ENCODE measurements around the gene ROGDI. TPM values are rescaled to one million over a fixed set of nuclear protein-coding genes. Genes with fewer than 3 reads are reported as not detected.

The ROGDI gene
- total RNA-seq, 2 donors from 2014 or later, result 21.2 to 26.1 TPM

DNA sequence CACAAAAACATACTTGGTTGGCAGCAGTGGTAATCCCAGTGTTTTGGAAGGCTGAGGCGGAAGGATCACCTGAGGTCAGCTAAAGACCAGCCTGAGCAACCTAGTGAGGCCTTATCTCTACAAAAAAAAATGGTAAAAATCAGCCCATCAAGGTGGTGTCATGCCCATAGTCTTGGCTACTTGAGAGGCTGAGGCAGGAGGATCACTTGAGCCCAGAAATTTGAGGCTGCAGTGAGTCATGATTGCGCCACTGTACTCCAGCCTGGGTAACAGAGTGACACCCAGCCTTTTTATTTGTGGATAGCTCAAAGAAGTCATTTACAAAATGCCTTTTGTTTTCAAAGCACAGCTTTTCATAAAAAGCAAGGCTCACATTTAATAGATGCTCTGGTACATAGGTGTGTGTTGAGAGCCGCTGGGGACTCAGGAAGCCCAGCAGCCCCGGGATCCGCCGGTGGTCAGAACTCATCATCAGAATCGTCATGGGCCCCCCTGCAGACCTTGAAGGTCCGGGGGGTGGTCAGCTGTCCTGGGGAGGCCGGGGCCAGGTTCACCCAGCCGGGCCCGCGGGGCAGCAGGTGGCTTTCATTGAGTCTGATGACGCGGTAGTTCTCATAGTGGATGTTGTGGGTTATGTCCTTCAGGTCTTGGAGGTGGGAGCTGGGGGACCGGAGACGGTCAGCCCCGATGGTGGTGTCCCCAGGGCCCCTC lies 24.9 kb downstream of the ROGDI start:
- intact Hi-C loops (cut with DNase I, micrococcal nuclease), result no loop called here
- DNase-seq, result no peak
- no peak for ATAC-seq

- DNase-seq, result no peak
- intact Hi-C loops (cut with DNase I, micrococcal nuclease), result no loop called here
Measured at GRCh38 chr16:4776141-4776705, 26.2 kb downstream of the ROGDI start.

DNA sequence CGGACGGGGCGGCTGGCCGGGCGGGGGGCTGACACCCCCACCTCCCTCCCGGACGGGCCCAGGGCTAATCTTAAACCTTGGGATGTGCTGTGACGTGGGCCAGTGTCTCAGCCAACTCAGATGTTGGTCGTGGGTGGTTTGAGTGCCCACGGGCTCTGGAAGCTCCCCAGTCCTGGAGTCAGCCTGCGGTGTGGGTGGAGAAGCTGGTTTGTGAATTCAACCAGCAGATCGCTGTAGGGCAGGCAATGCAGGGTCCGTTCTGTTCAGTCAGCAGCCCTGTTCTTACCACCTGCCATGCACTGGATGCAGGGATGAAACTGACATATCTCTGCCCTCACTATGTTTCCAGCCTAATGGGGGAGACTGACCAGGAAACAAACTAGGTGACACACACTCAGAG lies 27.4 kb downstream of the ROGDI start:
- intact Hi-C loops (cut with DNase I, micrococcal nuclease), result no loop called here
- ATAC-seq (no peak), DNase-seq (no peak)

More at GRCh38 chr16:4776141-4776705, 26.2 kb downstream of the ROGDI start:
- no peak for ATAC-seq

DNA sequence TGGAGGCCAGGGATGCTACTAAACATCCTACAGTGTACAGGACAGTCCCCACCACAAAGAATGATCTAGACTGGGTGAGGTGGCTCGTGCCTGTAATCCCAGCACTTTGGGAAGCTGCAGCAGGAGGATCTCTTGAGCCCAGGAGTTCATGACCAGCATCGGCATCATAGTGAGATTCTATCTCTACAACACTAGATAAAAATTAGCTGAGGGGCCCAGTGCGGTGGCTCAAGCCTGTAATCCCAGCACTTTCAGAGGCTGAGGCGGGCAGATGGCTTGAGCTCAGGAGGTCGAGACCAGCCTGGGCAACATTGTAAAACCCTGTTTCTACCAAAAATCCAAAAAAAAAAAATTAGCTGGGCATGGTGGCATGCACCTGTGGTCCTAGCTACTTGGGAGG lies 30.1 kb downstream of the ROGDI start:
- no peak for ATAC-seq
- DNase-seq, result no peak

DNA sequence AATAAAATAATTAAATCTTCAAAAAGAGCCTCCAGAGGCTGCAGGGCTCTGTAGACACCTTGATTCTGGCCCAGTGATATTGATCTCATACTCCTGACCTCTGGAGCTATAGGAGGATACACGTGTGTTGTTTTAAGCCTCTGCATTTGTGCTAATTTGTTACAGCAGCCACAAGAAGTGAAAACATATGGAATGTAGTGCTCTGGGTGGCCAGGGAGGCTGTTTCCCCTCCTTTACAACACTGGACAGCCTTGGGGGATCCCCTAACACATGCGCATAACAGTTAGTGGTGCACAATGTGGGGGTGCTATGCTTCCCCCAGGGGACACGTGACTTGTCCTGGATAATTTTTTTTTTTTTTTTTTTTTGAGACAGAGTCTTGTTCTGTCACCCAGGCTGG lies 30.8 kb downstream of the ROGDI start:
- intact Hi-C loops (cut with DNase I, micrococcal nuclease), result no loop called here
- DNase-seq (no peak), ATAC-seq (no peak)

More for the DNA sequence above, 30.1 kb downstream of the ROGDI start:
- intact Hi-C loops (cut with DNase I, micrococcal nuclease), result no loop called here

- ATAC-seq, result no peak
- peak in 1 of 2 donors; percentile 25 for DNase-seq
- intact Hi-C loops (cut with DNase I, micrococcal nuclease), result no loop called here
Measured at GRCh38 chr16:4769306-4769638, 33.2 kb downstream of the ROGDI start.

DNA sequence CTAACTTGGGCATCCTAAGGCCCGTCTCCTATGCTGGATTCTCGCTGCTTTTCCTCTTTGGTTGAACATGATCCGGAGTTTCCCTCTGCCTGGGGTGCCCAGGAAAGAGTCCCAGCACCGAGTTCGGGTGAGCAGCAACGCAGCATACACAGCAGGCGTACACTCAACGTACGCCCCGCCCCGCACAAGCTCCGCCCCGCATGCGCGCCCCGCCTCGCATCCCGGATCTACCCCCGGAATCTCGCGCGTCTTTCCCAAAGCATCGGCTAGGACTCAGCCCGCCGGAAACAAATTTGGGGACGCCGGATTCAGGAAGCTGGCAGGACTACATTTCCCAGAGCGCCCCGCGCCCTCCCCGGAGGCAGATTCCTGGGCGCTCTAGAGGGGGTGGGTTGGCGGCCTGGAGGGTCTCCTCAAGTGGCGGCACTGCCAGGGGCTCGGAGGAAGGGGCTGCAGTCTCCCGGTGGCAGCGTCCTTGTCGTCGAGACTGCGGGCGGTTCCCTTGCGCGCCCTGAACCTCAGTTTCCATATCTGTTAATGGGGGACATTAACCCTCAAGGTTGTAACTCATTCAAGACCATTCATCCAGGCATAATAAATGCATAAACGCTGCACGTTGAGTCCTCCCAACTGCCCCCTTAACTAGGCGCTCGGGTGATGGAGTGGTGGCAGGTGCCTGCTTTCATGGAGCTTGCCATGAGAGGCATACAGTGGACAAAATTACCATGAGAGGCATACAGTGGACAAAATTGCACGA lies 33.7 kb downstream of the ROGDI start:
- ATAC-seq (peak; percentile 85), DNase-seq (peak; percentile 97)
- intact Hi-C loops (cut with DNase I, micrococcal nuclease), result no loop called here

GRCh38 chr16:4767872-4768548 lies 34.4 kb downstream of the ROGDI start:
- intact Hi-C loops (cut with DNase I, micrococcal nuclease), result no loop called here
- ATAC-seq, result peak; percentile 16

GRCh38 chr16:4766875-4767628 lies 35.4 kb downstream of the ROGDI start, which contains the start of gene ZNF500:
ZNF500 (minus strand) TSS chr16:4767162; CDS start chr16:4765978, 1,184 bp downstream.
- intact Hi-C loops (cut with DNase I, micrococcal nuclease), result no loop called here
- ATAC-seq, result peak; percentile 88
- peak; percentile 98 to 99 for DNase-seq

More at GRCh38 chr16:4767872-4768548, 34.4 kb downstream of the ROGDI start:
- DNase-seq, result peak in 1 of 2 donors; percentile 54

DNA sequence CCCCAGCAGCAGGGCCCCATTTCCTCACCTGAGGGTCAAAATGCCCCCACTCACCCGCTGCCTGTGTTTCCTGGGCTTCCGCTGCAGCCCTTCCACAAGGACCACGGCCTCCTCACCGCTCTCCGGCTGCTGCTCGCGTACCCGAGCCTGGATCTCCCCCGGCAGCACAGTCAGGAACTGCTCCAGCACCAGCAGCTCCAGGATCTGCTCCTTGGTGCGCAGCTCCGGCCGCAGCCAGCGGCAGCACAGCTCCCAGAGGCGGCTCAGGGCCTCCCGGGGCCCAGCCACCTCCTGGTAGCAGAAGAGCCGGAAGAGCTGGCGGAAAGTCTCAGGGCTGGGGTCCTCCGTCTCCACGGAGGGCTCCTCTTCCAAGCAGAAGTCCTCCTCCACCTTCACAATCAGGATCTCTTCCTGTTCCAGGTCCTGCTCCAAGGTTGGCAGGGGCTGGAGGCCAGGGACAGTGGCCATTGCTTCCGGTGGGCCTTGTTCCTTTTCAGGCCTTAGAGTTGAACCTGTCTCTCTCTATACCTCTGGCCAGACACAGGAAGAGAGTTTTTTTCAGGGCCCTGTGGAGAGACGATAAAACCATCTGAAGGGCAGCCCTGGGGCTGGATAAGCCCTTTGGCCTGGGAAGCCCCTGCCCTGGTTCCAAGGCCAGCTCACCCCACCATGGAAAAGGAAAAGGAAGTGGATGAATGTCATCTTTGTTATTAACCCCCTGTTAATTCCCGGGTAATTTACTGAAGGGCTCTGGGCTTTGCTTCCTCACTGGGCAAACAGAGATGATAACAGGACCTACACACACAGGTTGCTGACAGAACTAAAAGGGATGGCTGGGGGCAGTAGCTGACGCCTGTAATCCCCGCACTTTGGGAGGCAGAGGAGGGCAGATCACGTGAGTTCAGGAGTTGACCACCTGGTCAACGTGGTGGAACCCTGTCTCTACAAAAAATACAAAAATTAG lies 36.6 kb downstream of the ROGDI start:
- no peak for ATAC-seq
- no peak for DNase-seq
- intact Hi-C loops (cut with DNase I, micrococcal nuclease), result no loop called here

- intact Hi-C loops (cut with DNase I, micrococcal nuclease), result no loop called here
- ATAC-seq (no peak), DNase-seq (no peak)
Measured at GRCh38 chr16:4763791-4764190, 38.6 kb downstream of the ROGDI start.

DNA sequence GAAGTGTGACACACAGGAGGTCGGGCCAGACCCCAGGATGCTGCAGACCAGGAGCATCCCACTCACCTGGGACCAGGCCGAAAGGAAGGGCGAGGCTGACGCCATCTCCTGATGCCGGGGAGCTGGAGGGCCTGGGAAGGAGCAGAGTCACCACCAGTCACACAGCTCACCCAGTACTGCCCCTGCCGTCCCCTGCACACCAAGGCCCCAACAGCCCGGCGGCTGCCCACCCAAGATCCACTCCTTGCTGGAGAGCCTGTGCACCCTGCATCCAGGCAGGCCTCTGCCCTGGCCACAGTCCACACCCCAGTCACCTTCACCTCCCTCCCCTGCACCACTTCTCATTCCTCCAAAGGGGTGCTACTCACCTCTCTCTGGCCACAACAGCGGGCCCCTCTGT lies 40.2 kb downstream of the ROGDI start:
- no peak for DNase-seq
- ATAC-seq, result no peak
- intact Hi-C loops (cut with DNase I, micrococcal nuclease), result no loop called here

- intact Hi-C loops (cut with DNase I, micrococcal nuclease), result no loop called here
- ATAC-seq (no peak), DNase-seq (no peak)
Measured at GRCh38 chr16:4760221-4760910, 42.1 kb downstream of the ROGDI start.

- DNase-seq (no peak), ATAC-seq (no peak)
- intact Hi-C loops (cut with DNase I, micrococcal nuclease), result no loop called here
Measured at GRCh38 chr16:4755687-4756086, 46.7 kb downstream of the ROGDI start.

- DNase-seq (no peak), ATAC-seq (no peak)
- intact Hi-C loops (cut with DNase I, micrococcal nuclease), result no loop called here
Measured at GRCh38 chr16:4754865-4755264, 47.6 kb downstream of the ROGDI start.

DNA sequence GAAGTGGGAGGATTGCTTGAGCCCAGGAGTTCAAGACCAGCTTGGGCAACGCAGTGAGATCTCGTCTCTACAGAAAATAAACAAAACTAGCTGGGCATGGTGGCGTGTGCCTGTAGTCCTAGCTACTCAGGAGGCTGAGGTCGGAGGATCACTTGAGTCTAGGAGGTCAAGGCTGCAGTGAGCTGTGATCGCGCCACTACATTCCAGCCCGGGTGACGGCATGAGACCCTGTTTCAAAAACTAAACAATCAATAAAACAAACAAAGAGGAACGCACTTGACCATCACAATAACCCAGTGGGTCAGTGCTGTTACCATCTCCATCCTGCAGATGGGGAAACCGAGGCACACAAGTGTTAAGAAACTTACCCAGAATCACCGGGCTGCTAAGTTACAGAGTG lies 49.2 kb downstream of the ROGDI start:
- DNase-seq (no peak), ATAC-seq (no peak)
- intact Hi-C loops (cut with DNase I, micrococcal nuclease), result no loop called here

Data from left colon (tissue), 2 donors.